NCI-H345 (cell line): ENCODE measurements around the gene SMG1.
A peak's percentile ranks its signal among the peaks of the same experiment; 100 is the strongest.

Experiments used
- DNase-seq: peaks from one replicate; lab custom pipeline; 2025; lab: John Stamatoyannopoulos, UW

Gene SMG1

GRCh38 chr16:18852647-18853046 is 73.6 kb downstream of the SMG1 start:
- DNase-seq = no peak

GRCh38 chr16:18846416-18846815 is 79.8 kb downstream of the SMG1 start:
- DNase-seq = no peak

- DNase-seq = no peak
These were observed 83.6 kb downstream of the SMG1 start for GRCh38 chr16:18842565-18842964.

GRCh38 chr16:18841833-18842525 is 84.2 kb downstream of the SMG1 start:
- DNase-seq = no peak

GRCh38 chr16:18839555-18839954 is 86.7 kb downstream of the SMG1 start:
- DNase-seq = no peak

- no peak for DNase-seq
These were observed 89.5 kb downstream of the SMG1 start for GRCh38 chr16:18836702-18837101.

GRCh38 chr16:18834864-18835263 is 91.3 kb downstream of the SMG1 start:
- no peak for DNase-seq

- DNase-seq = no peak
These were observed 92.3 kb downstream of the SMG1 start for GRCh38 chr16:18833707-18834505.

GRCh38 chr16:18832613-18833012 is 93.6 kb downstream of the SMG1 start:
- no peak for DNase-seq

- DNase-seq = no peak
These were observed 94.2 kb downstream of the SMG1 start for GRCh38 chr16:18832006-18832405.

GRCh38 chr16:18829251-18829650 is 97.0 kb downstream of the SMG1 start:
- no peak for DNase-seq

GRCh38 chr16:18827890-18828289 is 98.3 kb downstream of the SMG1 start:
- no peak for DNase-seq

GRCh38 chr16:18816286-18816685 is 109.9 kb downstream of the SMG1 start:
- no peak for DNase-seq

- no peak for DNase-seq
These were observed 114.3 kb downstream of the SMG1 start for GRCh38 chr16:18811925-18812324.

GRCh38 chr16:18809165-18809564 is 117.0 kb downstream of the SMG1 start:
- no peak for DNase-seq

GRCh38 chr16:18805257-18805773 is 120.9 kb downstream of the SMG1 start:
- no peak for DNase-seq

GRCh38 chr16:18804540-18804939 is 121.7 kb downstream of the SMG1 start:
- no peak for DNase-seq

GRCh38 chr16:18803569-18804462 is 122.4 kb downstream of the SMG1 start:
- no peak for DNase-seq

- DNase-seq = no peak
These were observed 123.4 kb downstream of the SMG1 start for GRCh38 chr16:18802767-18803343.

- DNase-seq = peak; percentile 99
These were observed 124.8 kb downstream of the SMG1 start, which contains the start of gene ARL6IP1 for GRCh38 chr16:18801145-18801972. ARL6IP1 (minus strand) TSS chr16:18801549; CDS start chr16:18801466, 83 bp downstream.

- no peak for DNase-seq
These were observed 125.4 kb downstream of the SMG1 start for GRCh38 chr16:18800775-18801144.
